Stimulated activated CD8-positive, alpha-beta memory T cell treated with anti-CD3 and anti-CD28 coated beads, Interleukin-7, amount 100 ng/mL, for 4 hours (primary cell): Measurements from ENCODE around the gene COPS8.

Experiments used
- DNase-seq, 2 donors: peaks; one replicate each; pipeline ENCODE4 v3.0.0-alpha.2; 2020; ENCODE audit warnings: low read depth in 2 of 2

The COPS8 gene

DNA sequence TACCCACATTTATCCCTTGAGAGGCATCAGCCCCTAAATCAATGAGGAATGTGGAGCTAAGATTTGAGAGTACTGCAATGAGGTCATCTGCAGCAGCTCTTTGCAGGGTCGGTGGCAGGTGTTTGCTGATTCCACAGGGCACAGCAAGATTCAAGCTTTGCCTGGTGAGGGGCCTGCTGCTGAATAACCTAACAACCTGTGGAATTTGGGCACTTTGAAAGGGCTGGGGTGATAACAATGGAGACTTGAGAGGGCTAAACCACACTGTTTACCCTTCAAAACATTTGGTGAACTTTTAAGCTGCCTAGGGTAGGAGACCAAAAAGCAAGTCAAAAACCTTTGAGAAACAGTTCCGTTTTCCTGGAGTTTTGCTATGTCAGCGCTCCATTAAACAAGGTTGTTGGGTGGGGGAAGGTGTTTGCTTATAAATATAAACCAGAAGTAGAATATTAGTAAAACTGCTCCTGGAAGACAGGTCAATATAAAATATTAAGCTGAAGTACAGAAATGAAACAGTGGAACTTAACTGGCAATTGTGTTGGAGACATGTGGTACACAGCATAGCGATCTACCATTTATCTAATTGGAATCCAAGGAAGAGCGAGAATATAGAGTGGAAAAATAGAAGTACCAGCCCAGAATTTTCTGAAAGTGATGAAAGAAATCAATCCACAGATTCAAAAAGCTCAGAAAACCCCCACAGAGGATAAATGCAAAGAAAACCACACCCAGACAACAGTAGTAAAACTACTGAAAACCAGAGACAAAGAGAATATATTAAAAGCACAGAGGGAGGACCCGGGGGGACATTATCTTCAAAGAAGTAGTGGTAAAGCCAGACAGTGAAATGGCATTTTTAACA lies 15.7 kb downstream of the COPS8 start:
- DNase-seq: no peak

DNA sequence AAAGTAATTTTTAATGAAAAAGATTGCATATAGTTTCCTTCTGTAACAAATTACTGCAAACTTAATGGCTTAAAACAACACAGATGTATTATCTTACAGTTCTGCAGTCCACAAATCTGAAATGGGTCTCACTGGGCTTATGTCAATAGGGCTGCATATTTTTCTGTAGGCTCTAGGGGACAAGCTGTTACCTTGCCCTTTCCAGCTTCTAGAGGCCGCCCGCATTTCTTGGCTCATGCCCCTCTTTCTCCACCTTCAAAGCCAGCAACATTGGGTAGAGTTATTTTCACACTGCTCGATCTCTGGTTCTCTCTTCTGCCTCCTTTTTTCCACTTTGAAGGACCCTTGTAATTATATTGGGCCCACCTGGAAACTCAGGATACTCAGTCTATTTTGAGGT lies 16.7 kb downstream of the COPS8 start:
- no peak for DNase-seq

DNA sequence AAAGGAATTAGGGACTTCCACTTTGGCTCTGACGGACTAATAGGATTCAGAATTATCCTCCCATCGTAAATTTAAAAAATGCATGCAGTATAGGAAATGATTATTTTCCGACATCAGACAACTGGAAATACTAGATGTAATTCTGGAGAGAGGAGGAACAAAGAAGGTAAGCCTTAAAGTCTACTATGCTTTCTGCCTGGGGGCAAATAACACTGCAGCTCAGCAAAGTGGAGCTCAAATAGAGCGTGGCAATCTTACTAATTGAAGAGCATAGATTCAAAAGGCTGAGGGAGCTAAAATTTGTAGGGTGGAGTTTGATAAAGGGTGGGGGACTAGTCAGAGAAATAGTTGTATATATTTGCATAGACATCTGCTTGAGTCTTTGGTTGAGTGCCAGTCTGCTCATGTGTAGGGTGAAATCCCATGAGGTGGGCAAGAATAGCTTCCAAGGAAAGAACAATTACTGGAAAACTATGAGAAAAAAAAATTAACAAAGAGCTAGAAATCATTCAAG lies 23.8 kb downstream of the COPS8 start:
- DNase-seq: no peak

DNA sequence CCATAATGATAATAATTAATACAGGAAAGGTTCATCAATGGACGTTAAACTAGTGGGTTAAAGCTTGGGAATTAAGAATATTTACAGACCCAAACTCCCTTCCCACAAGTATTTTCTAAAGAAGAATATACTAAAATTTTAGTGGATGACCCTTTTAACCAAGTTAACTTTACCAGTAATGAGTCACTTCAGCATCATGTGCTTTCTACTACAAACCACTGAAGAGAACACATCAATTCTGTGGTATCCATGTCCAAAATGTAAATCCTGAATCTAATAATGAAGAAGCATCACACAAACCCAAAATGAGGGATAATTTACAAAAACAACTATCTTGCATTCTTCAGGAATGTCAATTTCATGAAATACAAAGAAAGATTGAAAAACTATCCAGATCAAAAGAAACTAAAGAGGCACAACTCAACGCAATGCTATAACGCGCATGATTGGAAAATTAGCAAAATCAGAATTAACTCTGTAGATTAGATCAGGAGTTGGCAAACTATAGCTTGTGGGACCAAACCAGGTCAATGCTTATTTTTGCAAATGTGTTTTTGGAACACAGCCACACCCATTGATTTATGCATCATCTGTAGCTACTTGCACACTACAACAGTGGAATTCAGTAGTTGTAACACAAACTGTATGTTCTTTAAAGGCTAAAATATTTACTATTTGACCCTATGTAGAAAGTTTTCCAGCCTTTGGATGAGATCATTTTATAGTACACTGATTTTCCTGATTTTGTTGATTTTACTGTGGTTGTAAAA lies 27.5 kb downstream of the COPS8 start:
- no peak for DNase-seq

DNA sequence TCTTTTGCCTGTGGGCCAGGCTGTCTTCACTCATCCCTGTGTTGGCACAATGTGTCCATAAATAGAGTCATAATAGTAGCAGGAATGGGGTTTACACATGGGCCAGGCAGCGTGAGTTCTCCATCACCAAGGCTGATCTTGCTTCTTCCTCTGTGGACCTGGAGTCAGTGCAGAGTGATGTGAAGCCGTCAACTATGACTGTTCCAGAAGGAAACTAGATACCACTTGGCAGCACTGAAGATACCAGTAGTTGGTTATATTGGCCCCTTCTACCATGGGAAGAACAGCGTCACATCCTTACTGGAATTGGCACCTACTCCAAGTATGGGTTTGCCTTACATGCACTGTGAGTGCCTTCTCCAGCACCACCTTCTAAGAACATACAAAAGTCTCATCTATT lies 30.2 kb downstream of the COPS8 start:
- DNase-seq: no peak

DNA sequence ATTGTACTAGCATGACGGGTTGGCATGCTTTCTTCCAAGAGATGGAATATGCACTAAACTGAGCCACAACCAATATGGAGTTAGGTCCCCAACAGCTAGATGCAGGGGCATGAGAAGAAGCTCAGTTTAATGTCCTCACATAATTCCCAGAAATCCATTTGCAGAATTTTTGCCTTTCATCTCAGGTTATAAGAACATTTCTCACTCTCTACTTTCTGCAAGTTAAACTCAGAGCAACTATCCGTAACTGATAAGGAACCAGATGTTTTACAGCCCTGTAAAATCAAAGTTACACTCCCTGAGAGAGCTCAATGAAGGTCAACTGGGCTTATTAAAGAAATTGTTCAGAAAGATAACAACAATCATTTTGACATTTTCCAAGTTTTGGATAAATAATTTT lies 30.7 kb downstream of the COPS8 start:
- DNase-seq: no peak

DNA sequence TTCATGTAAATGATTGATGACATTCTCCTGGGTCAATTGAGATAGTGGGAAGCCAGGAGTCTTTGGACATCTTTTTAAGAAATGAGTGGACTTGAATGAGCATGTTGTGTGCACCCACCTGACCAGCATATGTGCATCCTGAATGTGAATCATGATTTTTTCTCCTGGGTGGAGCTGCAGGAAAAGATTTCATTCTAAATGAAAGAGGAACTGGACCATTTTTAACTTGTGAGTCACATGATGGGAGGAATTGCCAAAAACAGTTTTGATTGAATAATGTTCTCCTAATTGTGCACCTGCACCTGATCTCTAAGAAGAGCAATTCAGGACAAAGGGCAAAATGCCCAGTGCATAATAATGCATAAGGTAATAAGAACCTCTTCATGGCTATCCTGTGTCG lies 32.3 kb downstream of the COPS8 start:
- DNase-seq: no peak

DNA sequence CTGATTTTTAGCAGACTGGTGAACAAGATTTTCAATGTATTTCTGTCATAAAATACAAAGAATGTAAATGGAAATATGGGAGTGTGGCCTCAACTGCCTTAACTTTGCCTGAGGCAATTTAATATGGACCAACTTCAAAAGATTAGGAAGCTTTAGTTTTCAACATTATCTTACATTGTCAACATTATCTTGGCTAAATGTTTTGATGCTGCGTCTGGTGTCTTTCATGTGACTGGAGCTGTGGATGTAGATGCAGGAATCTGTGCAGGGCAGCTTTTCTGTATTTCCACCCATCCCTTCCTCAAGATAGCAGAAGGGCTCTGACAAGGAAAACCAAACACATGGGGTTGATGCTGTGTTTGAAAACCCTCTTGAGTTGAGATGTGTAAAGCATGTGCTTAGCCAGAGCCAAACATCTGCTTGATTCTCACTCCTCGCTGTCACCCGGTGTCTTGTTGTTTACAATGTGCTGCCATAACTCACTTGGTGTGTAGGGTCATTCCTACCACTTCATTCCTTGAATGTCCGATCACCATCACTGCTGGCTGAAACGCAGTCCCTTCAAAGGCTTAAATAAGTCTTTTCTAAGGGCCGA lies 33.0 kb downstream of the COPS8 start:
- no peak for DNase-seq

DNA sequence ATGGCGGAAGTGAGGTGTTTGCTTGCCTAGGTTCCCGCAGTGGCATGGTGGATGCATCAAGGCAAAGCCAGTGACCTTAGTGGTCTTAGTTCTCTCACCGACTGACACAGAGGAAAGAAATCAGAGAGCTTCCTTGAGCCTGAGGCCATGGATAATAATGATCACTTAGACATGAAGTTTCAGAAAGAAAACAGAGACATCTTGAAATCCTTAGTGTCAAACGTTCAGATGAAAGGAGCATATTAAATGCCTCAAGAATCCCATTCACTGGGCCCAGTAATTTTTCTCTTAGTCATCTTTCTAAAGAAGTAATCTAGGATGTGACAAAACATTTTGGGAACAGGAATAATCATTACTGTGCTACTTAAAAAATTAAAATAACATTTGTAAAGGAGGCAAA lies 35.2 kb downstream of the COPS8 start:
- DNase-seq: no peak

DNA sequence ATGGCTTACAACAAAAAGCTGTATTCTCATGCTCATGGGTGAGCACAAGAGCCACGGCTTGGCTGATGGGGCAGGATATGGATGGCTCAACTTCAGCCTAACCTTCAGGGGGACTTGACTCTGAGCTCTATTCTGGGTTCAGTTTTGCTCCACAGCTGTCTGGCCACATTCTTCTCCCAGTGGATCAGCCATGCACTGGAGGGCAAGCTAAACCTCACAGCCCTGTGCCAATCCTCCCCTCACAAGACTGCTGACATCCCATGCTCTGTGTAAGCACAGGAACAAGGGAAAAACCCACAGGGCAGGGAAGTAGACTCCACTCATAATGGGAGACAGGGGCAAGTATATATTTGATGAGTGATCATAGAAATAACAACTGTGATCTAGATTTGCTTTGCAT lies 35.6 kb downstream of the COPS8 start:
- DNase-seq: no peak

DNA sequence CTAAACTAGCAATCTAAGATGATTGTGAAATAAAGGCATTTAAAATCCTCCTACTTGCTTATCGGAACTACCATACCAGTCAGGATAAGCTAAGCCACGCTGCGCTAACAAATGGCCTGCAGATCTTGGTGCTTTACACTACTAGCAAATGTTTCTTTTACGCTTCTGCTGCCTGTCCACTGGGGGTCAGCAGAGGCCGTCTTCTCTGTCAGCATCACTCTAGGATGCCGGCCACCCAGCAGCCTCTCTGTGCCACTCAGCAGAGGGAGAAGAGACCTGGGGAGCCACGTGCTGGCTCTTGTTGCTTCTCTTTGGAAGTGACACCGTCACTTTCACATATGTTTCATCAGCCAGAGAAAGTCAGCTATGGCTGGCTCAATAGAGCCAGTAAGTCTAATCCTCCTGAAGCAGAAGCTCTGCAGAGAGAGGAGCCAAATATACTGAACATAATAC lies 36.6 kb downstream of the COPS8 start:
- peak in 1 of 2 donors; percentile 5 for DNase-seq

DNA sequence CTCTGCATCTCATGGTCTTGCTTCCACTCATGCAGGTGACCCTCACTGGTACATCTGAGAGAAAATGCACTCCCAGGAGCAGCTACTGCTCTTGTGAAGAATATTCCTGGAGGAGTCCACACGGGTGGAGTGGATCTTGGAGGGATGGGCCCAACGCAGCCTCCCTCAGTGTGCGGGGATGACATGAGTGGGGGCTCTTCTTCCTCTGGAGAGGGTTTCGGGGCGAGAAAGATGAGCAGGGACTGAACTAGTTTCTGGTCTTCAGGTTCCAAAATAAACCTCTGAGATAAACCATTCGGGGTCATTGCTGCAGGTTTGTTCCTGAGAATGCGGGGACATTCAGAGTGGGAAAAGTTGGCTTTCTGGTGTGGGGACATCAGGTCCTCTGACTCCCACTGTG lies 39.1 kb downstream of the COPS8 start:
- no peak for DNase-seq

DNA sequence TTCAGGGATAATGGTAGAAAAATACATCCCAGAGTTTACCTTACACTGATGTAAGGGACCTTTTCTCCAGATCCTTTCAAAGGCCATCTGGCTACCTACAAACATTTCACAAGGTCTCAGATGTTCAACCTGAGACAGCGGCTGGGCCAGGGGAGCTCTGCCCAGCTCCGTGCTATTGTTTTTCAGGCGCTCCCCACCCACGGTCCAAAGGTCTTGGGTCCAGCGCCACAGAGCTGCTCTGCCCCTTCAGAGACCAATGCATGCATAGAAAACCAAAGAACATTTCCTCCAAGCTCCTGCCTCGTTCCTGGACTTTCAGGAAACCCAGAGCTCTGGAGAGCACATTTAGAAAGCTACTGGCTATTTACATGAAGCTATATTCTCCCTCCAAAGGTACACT lies 40.3 kb downstream of the COPS8 start:
- no peak for DNase-seq

DNA sequence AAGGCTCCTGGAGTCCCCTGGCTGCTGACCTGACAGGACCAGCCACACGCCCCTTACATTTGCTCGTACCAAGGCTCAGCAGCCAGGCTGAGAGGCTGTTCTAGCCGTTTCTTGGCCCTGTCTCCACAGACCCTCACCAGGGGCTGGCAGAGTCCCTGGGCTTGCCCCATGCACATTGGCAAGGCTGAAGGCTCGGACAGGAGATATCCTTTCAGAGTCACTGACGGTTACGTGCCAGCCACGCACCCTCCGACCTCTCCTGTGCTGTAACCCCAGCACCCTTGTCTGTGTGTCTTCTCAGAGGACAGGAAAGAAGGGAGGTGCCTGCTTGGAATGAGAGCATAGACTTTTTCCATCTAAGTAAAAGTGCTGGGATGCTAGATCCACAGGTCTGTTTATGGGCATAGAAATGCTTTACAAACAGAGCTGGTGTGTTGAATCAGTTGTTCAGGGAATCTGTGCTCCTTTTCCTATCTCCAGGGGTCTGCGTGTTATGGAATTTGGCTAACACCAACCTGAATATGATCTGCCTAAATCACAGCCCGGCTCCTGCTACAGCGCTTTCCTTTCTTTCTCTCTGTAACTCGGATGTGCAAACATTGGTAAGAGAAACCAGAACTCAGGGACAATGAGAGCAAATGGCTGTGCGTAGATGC lies 41.0 kb downstream of the COPS8 start:
- DNase-seq: no peak

DNA sequence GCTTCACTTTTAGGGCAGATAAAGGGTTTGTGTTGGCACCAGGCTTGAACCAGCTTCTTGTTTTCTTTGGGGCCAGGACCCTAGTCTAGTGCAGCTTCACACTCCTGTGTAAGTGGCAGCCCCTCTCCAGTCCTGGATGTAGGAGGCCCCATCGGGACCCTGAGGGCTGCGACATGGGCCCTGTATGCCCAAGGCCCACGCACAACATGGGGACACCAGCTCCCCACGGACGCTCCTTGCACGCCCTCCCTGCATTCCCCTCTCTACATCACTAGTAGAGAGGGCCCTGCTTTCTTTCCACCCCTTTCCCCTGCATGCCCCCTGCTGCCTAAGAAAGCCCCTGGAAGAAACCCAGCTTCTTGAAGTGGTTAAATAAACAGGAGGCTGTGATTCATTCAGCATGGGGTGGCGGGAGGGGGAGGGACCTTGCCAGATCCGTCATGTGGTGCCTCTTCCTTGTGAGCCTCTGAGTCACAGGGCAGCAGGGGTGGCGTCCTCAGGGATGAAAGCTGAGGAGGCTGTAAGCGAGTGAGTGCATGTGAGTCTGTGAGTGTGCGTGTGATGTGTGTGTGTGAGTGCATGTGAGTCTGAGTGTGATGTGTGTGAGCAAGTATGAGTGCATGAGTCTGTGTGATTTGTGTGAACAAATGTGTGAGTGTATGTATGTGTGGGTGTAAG lies 42.5 kb downstream of the COPS8 start:
- DNase-seq: peak; percentile 26 to 40

DNA sequence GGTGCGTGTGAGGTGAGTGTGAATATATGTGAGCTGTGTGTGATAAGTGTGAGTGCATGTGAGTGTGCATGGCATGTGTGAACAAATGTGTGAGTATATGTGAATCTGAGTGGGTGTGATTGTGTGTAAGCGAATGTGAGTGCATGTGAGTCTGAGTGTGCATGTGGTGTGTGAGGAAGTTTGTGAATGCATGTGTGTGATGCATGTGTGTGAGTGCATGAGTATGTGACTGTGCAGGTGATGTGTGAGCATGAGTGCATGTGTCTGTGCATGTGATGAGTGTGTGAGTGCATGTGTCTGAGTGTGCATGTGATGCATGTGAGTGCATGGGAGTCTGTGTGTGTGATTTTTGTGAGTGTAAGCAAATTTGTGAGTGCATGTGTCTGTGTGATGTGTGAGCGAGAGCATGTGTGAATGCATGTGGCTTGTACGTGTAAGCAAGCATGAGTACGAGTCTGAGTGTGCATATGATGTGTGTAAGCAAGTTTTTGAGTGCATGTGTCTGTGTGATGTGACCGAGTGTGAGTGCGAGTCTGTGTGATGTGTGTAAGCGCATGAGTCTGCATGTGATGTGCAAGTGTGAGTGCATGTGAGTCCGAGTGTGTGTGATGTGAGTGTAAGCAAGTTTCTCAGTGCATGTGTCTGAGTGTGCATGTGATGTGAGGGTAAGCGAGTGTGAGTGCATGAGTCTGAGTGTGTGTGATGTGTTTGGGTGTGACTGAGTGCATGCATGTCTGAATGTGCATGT lies 43.3 kb downstream of the COPS8 start:
- no peak for DNase-seq

DNA sequence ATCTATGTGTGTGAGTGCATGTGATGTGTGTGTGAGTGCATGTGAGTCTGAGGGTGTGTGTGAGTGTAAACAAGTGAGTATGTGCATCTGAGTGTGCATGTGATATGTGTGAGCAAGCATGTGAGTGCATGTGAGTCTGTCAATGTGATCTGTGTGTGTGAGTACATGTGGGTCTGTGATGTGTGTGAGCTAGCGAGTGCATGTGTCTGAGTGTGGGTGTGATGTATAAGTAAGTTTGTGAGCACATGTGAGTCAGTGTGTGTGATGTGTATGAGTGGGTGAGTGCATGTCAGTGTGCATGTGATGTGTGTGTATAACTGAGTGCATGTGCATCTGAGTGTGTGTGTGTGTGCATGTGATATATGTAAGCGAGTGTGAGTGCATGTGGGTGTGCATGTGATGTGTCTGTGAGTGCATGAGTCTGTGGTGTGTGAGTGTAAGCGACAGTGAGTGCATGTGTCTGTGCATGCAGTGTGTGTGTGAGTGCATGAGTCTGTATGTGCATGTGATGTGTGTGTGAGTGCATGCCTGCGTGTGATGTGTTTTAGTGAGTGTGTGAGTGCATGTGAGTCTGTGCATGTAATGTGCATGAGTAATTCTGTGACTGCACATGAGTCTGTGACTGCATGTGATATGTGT lies 44.1 kb downstream of the COPS8 start:
- DNase-seq: no peak

DNA sequence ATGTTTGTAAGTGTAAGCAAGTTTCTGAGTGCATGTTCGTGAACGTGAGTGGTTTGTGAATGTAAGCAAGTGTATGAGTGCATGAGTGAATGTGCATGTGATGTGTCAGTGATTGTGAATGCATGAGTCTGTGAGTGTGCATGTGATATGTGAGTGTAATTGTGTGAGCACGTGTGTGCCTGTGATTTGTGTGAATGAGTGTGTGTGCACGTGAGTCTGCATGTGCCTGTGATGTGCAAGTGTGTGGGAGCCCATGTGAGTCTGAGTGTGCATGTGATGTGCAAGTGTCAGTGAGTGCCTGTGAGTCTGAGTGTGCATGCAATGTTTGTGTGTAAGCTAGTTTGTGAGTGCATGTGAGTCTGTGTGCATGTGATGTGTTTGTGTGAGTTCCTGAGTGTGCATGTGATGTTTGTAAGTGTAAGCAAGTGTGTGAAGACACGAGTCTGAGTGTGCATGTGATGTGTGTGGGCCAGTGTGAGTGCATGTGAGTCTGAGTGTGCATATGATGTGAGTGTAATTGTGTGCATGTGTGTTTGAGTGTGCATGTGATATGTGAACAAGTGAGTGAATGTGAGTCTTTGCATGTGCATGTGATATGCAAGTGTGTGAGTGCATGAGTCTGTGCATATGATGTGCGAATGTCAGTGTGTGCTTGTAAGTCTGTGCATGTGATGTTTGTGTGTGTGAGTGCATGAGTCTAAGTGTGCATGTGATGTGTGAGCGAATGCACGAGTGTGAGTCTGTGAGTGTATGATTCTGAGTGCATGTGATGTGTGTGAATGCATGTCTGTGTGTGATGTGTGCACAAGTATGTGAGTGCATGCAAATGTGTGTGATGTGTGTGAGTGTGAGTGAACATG lies 45.1 kb downstream of the COPS8 start:
- DNase-seq: no peak
